Stimulated activated CD4-positive, alpha-beta T cell treated with anti-CD3 and anti-CD28 coated beads, Interleukin-15, amount 100 ng/mL, for 24 hours (primary cell): ENCODE measurements around the gene BRCA2.
"Not testable (repeated sequence)": the region's sequence is repeated elsewhere in the genome, so short reads cannot be mapped to it uniquely, and the experiment has no call there.

ENCODE experiments used
- DNase-seq: peaks from one replicate; pipeline ENCODE4 v3.0.0-alpha.2; 2020

BRCA2 gene

DNA sequence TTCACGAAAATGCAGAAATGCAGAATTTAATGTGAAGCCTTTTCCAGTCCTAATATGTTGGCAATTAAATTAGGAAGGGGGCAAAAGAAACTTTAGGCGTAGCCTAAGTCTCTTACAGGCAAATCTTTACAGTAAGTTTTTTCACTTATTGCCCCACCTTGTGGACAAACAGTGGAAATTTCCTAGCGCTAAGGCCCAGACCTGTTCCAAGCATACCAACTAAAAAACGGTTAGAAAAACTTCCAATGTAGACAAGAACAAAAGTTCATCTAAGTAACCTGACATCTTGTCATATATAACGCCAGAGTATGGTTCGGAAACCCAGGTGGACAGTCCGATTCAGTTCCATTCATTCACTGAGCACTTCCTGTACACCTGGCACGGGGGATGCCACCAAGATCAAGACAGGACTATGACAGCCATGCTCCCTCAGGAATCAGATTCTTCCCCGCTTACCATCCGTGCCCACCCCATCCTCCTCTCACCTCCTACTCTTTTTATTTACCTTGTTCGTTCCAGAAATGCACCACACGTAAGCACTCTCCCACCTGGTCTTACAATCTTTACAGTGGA lies 5.1 kb upstream of the BRCA2 start:
- DNase-seq, result no peak

DNA sequence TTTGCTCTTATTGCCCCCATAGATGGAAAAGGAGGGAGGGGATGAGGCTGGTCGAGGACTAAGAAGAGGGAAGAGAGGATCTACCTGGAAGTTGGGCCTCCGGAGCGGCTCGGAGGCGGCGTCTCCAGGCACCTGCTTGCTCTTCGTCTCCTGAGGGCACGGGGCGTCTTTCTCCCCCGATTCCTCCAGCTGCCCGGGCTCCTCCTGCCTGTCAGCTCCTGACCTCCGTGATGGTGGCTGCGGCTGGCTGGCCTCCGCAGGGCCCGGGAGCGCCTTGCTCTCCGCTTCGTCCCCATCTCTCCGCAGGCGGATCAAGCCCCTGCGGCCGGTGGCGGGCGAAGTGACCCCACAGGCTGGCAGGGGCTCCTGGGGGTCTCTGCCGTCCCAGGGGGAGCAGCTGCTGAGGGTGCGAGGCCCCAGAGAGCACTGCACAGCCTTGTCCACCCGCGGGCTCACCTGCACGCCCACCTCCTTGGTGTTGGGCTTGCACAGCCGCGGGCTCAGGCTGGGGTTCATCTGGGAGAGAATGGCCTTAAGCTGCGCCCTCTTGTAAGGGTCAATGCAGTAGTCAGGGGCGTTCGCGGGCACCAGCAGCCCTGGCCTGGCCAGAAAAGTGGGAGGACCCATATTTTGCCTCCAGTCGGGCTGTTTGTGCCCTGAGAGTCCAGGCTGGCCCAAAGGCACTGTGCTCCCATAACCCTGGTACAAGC lies 4.0 kb upstream of the BRCA2 start:
- DNase-seq, result no peak

DNA sequence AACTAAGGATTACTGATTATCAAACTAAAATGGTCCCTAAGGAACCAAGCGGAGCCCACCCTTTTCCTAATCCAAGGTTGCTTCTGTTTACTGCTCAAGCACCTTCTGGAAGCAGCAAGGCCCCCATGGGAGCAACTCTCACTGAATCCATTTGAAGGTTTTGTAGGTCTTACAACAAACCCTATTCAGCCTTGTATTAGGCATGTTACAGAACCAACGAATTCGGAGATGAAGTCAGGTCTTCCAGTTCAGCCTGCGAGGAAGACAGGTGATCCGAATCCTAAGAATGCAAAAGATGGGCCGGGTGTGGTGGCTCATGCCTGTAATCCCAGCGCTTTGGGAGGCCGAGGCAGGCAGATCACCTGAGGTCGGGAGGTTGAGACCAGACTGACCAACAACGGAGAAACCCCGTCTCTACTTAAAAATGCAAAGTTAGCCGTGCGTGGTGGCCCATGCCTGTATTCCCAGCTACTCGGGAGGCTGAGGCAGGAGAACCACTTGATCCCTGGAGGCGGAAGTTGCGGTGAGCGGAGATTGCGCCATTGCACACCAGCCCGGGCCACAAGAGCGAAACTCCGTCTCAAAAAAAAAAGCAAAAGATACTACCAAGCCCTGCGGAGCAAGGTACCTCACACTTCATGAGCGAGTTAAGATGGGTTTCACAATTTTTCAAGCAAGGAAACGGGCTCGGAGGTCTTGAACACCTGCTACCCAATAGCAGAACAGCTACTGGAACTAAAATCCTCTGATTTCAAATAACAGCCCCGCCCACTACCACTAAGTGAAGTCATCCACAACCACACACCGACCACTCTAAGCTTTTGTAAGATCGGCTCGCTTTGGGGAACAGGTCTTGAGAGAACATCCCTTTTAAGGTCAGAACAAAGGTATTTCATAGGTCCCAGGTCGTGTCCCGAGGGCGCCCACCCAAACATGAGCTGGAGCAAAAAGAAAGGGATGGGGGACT lies 754 bp upstream of the BRCA2 start:
- DNase-seq, result peak; percentile 64

DNA sequence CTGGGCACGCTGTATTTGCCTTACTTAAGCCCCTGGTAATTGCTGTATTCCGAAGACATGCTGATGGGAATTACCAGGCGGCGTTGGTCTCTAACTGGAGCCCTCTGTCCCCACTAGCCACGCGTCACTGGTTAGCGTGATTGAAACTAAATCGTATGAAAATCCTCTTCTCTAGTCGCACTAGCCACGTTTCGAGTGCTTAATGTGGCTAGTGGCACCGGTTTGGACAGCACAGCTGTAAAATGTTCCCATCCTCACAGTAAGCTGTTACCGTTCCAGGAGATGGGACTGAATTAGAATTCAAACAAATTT lies 676 bp downstream of the BRCA2 start:
- DNase-seq, result no peak

DNA sequence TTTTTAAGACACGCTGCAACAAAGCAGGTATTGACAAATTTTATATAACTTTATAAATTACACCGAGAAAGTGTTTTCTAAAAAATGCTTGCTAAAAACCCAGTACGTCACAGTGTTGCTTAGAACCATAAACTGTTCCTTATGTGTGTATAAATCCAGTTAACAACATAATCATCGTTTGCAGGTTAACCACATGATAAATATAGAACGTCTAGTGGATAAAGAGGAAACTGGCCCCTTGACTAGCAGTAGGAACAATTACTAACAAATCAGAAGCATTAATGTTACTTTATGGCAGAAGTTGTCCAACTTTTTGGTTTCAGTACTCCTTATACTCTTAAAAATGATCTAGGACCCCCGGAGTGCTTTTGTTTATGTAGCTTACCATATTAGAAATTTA lies 1.2 kb downstream of the BRCA2 start:
- no peak for DNase-seq

DNA sequence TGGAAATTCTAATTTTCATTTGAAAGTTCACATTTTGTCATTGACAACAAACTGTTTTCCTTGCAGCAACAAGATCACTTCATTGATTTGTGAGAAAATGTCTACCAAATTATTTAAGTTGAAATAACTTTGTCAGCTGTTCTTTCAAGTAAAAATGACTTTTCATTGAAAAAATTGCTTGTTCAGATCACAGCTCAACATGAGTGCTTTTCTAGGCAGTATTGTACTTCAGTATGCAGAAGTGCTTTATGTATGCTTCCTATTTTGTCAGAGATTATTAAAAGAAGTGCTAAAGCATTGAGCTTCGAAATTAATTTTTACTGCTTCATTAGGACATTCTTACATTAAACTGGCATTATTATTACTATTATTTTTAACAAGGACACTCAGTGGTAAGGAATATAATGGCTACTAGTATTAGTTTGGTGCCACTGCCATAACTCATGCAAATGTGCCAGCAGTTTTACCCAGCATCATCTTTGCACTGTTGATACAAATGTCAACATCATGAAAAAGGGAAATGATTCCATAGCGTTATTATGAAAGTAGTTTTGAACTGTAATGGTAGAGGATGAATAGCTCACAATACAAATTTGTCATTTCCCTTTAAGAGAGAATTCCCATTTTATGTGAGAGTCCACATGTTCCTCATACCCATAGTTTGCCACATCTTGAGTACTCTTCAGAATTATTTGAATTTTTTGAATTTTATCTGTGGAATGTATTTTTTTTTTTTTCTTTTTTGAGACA lies 2.6 kb downstream of the BRCA2 start:
- no peak for DNase-seq

DNA sequence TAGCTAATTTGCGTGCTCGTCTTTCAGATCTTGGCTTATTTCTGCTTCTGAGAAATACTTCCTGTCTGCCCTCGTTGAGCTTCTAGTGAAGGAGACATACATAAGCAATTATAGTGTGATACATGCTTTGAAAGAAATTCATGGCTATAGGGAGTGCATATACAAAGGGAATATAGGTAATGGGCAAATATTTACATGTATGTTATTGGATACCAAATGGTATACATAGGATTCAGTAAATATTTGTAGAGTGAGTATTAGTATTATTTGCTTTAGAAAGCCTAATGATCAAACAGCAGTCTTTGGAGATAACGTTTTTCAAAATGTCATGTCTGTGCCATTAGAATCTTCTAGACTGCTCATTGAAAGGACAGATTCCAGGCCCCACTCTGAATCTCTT lies 5.2 kb downstream of the BRCA2 start:
- DNase-seq, result no peak

DNA sequence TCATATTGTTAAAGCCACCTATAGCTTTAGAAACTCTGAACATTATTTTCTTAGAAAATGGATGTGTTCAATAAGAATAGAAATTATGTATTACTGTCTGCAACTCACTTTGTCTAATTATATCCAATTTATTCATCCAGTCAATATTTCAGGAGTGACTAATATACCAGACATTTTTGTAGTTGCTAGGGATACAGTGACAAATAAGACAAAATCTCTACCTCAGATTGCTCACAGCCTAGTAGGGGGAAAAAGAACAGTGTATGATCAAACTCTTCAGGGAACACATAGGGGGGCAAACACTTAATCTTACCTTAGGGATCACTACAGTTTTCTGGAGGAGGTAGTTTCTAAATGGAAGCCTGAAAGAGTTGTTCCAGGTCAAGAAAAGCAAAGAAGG lies 8.6 kb downstream of the BRCA2 start:
- DNase-seq, result no peak

DNA sequence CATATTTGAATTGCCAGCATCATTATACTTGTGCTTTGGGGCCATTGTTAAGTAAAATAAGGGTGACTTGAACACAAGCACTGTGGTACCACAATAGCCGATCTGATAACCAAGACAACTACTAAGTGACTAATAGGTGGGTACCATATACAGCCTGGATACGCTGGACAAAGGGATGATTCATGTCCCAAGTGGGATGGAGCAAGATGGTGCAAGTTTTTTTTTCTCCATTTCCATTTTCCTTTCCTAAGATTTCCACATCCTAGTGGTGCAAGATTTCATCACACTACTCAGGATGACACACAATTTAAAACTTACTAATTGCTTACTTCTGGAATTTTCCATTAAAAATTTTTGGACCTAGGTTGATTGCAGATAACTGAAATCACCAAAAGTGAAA lies 15.1 kb downstream of the BRCA2 start:
- DNase-seq, result no peak

DNA sequence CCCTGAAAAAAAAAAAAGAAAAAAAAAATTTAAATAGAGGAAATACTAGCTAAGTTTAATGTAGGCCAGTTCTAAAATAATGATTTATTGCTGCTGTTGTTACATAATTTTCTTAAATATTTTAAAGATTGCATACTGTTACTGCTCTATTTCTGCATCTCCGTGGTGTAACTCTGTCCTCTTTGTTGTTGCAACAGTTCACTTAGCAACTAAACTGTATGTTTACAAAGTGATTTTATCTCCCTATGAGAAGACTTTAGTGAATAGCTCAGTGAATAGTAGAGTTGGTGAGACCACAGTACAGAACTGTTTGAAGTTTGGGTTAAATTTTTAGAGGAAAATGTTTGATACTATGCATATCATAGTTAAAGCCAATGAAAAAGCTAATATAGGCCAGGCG lies 19.4 kb downstream of the BRCA2 start:
- no peak for DNase-seq

DNA sequence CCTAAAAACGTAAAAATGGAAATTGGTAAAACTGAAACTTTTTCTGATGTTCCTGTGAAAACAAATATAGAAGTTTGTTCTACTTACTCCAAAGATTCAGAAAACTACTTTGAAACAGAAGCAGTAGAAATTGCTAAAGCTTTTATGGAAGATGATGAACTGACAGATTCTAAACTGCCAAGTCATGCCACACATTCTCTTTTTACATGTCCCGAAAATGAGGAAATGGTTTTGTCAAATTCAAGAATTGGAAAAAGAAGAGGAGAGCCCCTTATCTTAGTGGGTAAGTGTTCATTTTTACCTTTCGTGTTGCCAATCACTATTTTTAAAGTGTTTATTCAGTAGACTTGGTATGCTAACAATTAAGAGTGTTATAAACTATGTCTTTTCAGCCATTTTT lies 25.6 kb downstream of the BRCA2 start:
- DNase-seq, result no peak

DNA sequence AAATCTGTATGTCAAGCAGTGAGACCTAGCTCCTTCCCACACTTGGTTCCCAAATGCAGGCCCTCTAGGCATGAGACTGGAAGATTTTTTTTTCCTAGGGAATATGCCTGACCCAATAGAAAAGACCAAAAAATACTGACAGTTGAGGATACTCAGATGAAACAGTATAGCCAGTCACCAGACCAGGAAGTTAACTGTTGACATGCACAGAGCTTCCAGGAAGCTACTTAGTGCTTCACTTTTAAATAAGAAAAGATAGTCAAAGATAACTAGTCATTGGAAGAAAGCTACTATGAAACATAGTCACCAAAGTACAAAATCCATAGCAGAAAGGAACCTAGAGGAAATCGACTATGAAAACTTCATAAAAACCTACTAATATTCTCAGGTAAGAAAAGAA lies 32.3 kb downstream of the BRCA2 start:
- no peak for DNase-seq

DNA sequence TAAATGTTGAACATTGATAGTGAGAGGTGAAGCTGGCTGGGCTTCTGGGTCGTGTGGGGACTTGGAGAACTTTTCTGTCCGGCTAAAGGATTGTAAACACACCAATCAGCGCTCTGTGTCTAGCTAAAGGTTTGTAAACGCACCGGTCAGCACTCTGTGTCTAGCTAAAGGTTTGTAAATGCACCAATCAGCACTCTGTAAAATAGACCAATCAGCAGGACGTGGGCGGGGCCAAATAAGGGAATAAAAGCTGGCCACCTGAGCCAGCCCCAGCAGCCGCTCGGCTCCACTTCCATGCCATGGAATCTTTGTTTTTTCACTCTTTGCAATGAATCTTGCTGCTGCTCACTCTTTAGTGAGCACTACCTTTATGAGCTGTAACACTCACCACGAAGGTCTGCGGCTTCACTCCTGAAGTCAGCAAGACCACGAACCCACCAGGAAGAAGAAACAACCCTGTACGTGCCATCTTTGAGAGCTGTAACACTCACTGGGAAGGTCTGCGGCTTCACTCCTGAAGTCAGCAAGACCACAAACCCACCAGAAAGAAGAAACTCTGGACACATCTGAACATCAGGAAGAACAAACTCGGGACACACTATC lies 35.6 kb downstream of the BRCA2 start:
- DNase-seq, result not testable (repeated sequence)

DNA sequence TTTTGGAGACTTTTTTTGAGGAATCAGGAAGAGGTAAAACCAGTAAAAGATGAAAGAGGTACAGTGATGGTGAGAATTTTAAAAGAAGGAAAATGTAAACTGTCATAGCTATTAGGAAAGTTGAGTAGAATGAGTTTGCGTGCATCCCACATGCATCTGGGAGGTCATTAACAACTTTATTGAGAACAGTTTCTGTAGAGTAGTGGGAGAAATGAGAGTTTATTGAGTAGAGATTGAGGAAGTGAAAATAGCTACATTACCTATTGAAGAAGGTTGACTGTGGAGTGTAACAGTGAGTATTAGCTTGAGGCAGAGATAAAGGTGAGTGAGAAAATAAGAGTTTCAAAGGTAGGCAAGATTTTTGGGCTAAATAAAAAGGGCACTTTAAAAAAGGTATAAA lies 38.7 kb downstream of the BRCA2 start:
- DNase-seq, result no peak

DNA sequence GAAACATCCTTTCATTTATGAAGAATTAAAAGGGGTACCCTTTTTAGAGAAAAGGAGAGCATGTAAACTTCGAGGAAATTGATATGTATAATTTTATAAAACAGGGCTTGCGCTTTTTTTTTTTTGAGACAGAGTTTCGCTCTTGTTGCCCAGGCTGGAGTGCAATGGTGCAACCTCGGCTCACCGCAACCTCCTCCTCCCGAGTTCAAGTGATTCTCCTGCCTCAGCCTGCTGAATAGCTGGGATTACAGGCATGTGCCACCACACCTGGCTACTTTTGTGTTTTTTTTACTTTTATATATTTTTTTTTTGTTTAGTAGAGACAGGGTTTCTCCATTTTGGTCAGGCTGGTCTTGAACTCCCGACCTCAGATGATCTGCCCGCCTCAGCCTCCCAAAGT lies 40.6 kb downstream of the BRCA2 start:
- not testable (repeated sequence) for DNase-seq

DNA sequence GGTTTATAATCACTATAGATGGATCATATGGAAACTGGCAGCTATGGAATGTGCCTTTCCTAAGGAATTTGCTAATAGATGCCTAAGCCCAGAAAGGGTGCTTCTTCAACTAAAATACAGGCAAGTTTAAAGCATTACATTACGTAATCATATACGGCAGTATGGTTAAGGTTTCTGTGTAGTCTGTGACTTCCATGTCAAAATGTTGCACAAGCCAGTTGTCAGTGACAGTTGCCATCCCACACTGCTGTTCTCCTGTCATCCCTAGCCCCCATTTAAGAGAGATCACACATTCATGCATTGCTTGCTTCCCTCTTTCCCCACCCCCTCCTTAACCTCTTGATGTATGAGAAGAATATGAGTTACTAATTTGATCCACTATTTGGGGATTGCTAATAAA lies 47.3 kb downstream of the BRCA2 start:
- DNase-seq, result no peak

DNA sequence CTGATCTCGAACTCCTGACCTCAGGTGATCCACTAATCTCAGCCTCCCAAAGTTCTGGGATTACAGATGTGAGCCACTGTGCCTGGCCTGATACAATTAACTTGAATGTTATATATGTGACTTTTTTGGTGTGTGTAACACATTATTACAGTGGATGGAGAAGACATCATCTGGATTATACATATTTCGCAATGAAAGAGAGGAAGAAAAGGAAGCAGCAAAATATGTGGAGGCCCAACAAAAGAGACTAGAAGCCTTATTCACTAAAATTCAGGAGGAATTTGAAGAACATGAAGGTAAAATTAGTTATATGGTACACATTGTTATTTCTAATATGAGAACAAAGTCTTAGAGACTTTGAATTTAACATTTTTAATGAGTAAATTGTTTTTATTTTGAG lies 55.5 kb downstream of the BRCA2 start:
- no peak for DNase-seq

DNA sequence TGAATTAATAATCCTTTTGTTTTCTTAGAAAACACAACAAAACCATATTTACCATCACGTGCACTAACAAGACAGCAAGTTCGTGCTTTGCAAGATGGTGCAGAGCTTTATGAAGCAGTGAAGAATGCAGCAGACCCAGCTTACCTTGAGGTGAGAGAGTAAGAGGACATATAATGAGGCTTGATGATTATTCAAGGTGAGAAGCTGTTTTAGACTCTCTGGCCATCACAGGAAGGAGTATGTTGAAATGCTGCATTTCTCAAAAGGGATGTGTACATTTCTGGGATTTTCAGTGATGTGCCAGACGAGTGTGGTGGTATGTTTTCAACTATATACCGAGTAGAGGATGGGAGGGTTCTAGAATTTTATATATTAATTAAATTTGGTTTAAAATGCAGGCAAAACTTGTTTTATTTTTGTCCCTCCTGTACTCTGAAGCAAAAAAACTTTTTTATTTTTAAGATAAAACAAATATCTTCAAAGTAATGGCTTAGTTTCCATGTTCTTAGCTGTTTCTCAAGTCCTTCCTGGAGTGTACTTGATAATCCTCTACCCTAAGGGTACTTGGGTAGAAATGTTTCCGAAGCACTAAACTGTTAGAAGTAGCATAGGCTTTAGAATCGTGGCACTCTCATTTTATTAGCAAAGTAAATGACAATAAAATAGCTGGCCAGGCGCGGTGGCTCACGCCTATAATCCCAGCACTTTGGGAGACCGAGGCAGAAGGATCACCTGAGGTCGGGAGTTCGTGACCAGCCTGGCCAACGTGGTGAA lies 61.5 kb downstream of the BRCA2 start:
- DNase-seq, result no peak

DNA sequence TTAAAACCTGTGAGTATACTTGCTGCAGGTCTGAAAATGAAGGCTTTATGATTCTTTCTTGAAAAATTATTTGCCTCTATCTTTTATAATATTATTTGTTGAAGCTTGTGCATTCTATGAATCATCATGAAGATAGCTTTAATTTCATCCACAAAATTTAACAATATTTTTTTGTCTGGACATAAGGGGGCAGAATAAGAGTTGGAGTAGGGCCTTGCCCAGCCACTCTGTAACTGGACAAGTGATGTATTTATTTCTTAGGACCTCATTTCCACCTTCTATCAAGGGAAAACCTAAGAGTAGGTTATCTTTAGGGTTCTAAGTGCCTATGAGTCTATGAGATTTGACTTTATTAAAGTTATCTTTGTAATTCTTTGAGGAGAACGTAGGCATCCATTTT lies 62.7 kb downstream of the BRCA2 start:
- no peak for DNase-seq

DNA sequence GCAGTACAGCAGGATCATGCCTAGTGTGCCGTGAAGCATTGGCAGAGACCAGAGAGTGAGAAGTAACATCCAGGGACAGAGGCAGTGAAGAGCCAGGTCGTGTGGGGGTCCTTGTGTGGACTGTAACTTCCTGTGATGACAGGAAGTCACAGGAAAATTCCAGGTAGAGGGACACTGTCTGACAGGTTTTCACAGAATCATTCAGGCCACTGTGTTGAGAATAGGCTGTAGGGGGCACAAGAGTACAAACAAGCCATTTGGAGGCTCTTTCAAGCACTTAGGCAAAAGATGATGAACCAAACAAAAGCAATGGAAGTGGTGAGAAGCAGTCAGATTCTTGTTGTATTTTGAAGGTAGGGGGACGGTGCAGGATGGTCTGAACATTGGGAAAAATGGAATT lies 66.2 kb downstream of the BRCA2 start:
- no peak for DNase-seq

DNA sequence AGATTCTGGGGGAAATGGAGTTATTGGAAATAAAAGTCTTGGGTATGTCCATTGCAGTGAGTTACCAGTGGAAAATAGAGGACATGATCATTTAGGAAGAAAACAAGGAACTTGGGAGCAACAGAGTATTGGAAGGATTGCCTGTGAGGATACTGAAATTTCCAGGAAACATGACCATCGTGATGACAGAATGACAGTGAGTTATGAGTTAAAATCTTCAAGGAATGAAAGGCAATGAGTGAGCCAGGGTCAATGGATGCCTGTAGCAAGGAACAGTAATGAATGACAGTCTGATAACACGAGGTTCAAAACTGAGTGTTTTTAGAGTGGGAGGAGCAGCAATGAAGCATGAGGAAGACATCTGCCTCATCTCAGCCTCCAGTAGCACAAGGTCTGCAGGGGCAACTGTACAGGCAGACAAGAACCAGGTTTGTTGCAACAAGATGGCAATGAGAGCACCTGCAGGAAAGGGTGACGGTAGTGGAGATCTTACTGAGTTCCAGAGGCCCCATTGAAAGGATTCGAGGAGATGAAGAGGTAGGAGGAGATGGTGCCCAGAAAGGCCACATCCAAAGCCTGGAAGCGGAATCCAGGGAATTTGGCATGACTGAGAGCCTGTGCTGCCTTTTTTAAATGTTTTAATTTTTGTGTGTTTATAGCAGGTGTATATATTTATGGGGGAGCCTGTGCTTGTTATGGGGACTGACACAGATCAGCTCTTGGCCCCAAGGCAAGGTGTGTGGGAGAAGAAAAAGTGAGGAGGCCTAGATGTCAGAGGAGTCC lies 68.7 kb downstream of the BRCA2 start:
- no peak for DNase-seq
